ENCODE data around the gene KCNH1. TPM values are rescaled to one million over a fixed set of nuclear protein-coding genes. Genes with fewer than 3 reads are reported as not detected.

KCNH1 gene
- total RNA-seq, 4 donors from 2014 or later = not detected

- TF ChIP-seq POLR2A (IDR thresholded peaks at IDR 0.05) = no peak
- no peak overlapping the region for H3K4me3 ChIP-seq (ENCODE audit: low read depth, poor library complexity, severe bottlenecking)
- no peak for DNase-seq (ENCODE audit: low spot score in 2 of 2)
- intact Hi-C loops (cut with DNase I; ENCODE audit: low total_unique reads) = no loop called here
- 75 to 81% methylated on average over 1 of the region's 1 CpG for WGBS, 2 donors
Measured at GRCh38 chr1:210787800-210788199, 346.1 kb downstream of the KCNH1 start.

- intact Hi-C loops (cut with DNase I; ENCODE audit: low total_unique reads) = no loop called here
- no peak overlapping the region for H3K4me3 ChIP-seq (ENCODE audit: low read depth, poor library complexity, severe bottlenecking)
- 39 to 61% methylated on average over 1 of the region's 1 CpG for WGBS, 2 donors
- no peak for DNase-seq (ENCODE audit: low spot score in 2 of 2)
- TF ChIP-seq CTCF (IDR thresholded peaks at IDR 0.05) = no peak
- TF ChIP-seq POLR2A (IDR thresholded peaks at IDR 0.05) = no peak
Measured at GRCh38 chr1:210786546-210786945, 347.4 kb downstream of the KCNH1 start.

GRCh38 chr1:210783925-210784324, 350.0 kb downstream of the KCNH1 start:
- TF ChIP-seq CTCF (IDR thresholded peaks at IDR 0.05) = no peak
- no peak for TF ChIP-seq POLR2A (IDR thresholded peaks at IDR 0.05)
- intact Hi-C loops (cut with DNase I; ENCODE audit: low total_unique reads) = no loop called here
- no peak for DNase-seq (ENCODE audit: low spot score in 2 of 2)
- no peak overlapping the region for H3K4me3 ChIP-seq (ENCODE audit: low read depth, poor library complexity, severe bottlenecking)
- WGBS, 2 donors = 54 to 65% methylated on average over 1 of the region's 1 CpG

GRCh38 chr1:210781652-210782051, 352.3 kb downstream of the KCNH1 start:
- intact Hi-C loops (cut with DNase I; ENCODE audit: low total_unique reads) = no loop called here
- TF ChIP-seq CTCF (IDR thresholded peaks at IDR 0.05) = no peak
- TF ChIP-seq POLR2A (IDR thresholded peaks at IDR 0.05) = no peak
- no peak overlapping the region for H3K4me3 ChIP-seq (ENCODE audit: low read depth, poor library complexity, severe bottlenecking)
- WGBS, 2 donors = 67 to 72% methylated on average over 5 of the region's 5 CpGs
- DNase-seq (ENCODE audit: low spot score in 2 of 2) = no peak

- intact Hi-C loops (cut with DNase I; ENCODE audit: low total_unique reads) = no loop called here
- TF ChIP-seq POLR2A (IDR thresholded peaks at IDR 0.05) (no peak), CTCF (IDR thresholded peaks at IDR 0.05) (no peak)
- H3K4me3 ChIP-seq (ENCODE audit: low read depth, poor library complexity, severe bottlenecking) = no peak overlapping the region
- WGBS, 2 donors = 10 to 14% methylated on average over 3 of the region's 3 CpGs
- DNase-seq (ENCODE audit: low spot score in 2 of 2) = no peak
Measured at GRCh38 chr1:210779269-210779668, 354.7 kb downstream of the KCNH1 start.

- no peak for DNase-seq (ENCODE audit: low spot score in 2 of 2)
- 78 to 93% methylated on average over 2 of the region's 2 CpGs for WGBS, 2 donors
- intact Hi-C loops (cut with DNase I; ENCODE audit: low total_unique reads) = no loop called here
- no peak overlapping the region for H3K4me3 ChIP-seq (ENCODE audit: low read depth, poor library complexity, severe bottlenecking)
- TF ChIP-seq POLR2A (IDR thresholded peaks at IDR 0.05) (no peak), CTCF (IDR thresholded peaks at IDR 0.05) (no peak)
Measured at GRCh38 chr1:210777914-210778313, 356.0 kb downstream of the KCNH1 start.

Measured in lower leg skin (tissue), 4 donors.